ENCODE data around the gene COL4A5.

COL4A5 gene

GRCh38 chrX:108642273-108642628, 202.6 kb downstream of the COL4A5 start:
- no peak for DNase-seq (ENCODE audit: low read depth)

DNA sequence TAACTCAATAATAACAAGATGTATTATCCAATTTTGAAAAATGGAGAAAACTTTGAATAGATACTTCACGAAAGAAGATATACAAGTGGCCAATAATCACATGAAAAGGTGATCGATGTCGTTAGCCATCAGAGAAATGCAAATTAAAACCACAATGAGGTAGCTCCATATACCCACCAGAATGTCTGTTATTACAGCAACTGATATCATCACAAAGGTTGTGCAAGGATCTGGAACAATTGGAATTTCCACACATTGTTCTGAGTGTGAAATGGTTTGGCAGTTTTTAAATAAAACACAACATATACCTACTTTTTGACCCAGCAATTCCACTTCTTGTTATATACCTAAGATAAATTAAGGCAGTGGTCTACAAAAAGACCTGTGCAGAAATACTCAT, 225.1 kb downstream of the COL4A5 start:
- DNase-seq (ENCODE audit: low read depth), result no peak

- no peak for DNase-seq (ENCODE audit: low read depth)
These were observed 226.5 kb downstream of the COL4A5 start for GRCh38 chrX:108666101-108666500.

DNA sequence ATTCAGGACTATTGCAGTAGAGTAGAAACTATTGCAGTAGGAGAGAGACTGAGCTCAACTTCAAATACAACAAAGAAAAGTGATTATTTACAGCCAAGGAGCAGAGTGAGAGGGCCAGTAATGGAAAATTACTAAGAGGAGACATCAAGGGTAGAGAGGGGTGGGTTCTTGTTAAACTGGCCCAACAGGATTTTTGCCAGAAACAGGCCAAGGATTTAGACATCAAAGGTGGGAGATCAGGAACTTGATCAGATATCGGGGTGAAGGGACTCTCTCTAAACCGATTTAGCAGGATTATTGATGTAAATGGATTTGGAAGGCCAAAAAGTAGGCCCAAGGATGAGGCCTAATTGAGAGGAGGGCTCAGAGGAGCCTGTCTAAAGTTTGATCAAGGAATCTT, 231.9 kb downstream of the COL4A5 start:
- DNase-seq (ENCODE audit: low read depth), result no peak

DNA sequence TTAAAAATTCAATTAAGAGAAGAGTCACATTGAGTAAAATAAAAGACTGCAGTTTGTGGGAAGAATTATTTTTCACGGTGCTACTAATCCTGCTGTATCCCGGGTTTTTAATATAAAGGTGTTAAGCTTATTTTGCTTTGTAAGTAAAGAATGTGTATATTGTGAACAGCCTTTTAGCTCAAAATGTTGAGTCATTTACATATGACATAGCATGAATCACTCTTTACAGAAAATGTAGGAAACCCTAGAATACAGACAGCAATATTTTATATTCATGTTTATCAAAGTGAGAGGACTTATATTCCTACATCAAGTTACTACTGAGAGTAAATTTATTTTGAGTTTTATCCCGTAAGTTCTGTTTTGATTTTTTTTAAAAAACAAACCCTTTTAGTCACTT, 257.1 kb downstream of the COL4A5 start:
- DNase-seq (ENCODE audit: low read depth), result no peak

DNA sequence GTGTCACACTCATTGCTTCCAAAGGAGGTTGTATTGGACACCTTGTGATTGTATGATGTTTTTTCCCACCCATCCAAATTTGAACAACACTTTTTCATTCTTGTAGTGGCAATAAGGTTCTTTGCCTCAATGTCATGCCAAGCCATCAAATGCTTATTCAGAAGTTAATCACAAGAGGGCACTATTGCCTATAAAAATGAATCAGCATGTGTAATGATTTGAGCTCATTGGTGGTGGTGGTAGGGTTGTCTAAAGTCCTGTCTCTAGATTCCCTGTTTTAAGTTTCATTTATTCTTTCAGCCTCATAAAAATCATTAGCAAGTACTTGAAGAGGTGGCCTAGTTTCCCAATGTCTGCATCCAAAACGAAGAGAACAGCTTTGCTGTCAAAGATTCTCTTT, 259.7 kb downstream of the COL4A5 start:
- no peak for DNase-seq (ENCODE audit: low read depth)

- DNase-seq (ENCODE audit: low read depth), result no peak
These were observed 262.0 kb downstream of the COL4A5 start for GRCh38 chrX:108701633-108702032.

- no peak for DNase-seq (ENCODE audit: low read depth)
These were observed 262.9 kb downstream of the COL4A5 start for GRCh38 chrX:108702530-108702929.

DNA sequence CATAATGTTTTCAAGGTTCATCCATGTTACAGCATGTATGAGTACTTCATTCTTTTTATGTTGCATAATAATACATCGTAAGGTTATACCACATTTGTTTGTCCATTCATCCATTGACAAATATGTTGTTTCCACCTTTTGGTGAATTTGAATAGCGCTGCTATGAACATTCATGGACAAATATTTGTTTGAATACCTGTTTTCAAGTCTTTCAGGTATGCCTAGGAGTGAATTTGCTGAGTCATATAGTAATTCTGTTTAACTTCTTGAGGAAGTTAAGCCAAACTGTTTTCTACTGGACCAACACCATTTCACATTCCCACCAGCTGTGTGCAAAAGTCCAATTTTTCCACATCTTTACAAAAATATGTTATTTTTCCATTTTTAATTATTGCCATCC, 265.2 kb downstream of the COL4A5 start:
- DNase-seq (ENCODE audit: low read depth), result no peak

GRCh38 chrX:108712886-108713285, 273.2 kb downstream of the COL4A5 start:
- no peak for DNase-seq (ENCODE audit: low read depth)

DNA sequence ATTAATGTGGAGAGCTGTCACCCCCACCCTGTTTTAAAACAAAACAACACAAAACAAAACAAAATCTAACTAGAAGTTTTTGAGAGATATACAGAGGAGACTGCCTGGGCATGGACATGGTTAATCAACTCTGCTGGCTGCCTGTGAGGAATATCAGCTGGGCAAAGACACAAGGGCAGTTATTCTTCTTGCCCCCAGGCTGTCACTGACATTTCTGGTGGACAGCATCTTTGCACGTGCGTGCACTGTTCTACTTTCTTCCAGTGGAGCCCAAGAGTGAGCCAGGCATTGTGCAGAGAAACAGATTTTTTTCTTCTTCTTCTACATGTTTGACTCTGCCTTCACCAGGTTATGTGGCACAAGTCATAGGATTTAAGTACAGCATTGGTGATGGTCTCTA, 282.9 kb downstream of the COL4A5 start:
- DNase-seq (ENCODE audit: low read depth), result no peak

DNA sequence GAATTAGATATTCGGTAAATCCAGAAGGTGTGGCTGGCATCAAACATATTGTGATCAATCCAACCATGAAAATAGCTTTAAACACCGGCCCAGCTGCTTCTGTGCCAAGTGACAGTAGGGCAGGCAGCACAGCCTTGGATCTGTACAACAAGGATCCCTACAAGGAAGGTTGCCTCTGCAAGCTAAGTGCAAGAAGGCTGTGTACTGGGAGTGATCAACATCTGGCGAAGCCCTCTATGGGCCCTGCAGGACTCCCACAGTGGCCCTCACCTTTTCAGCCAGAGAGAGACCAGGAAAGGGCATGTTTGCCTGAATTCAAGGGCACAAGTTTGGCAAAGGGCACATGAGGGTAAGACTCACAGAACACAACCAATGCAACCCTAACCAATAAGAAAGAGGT, 287.1 kb downstream of the COL4A5 start:
- no peak for DNase-seq (ENCODE audit: low read depth)

- no peak for DNase-seq (ENCODE audit: low read depth)
These were observed 291.5 kb downstream of the COL4A5 start for GRCh38 chrX:108731153-108731552.

DNA sequence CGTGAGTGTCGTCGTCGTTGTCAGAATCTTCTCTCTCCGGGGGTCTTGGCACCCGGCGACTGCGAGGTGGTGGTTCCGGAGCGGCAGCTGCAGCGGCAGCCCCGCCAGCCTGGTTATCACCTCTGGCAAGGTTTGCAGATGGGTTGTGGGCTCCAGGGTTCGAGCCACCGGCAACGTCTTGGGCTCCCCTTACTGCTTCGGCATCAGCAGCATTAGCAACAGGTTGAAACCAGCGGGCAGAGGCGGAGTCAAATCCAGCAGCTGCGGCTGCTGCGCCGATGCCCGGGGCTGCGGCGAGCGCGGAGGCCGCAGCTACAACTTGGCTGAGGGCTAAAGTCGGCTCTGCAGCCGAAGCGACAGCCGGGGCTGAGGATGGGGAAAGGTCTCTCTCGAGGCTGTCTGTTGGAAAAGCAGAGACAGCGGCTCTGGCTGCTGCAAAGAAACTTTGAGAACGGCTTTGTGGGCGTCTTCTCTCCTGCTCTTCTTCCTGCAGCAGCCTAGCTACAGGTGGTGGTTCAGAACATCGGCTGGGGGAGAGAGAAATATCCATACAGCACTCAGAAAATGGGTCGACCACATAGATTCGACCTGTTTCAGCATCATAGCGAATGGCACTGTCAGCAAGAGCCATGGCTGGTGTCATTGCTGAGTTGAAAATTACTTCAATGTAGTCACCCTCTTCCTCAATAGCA, 293.1 kb downstream of the COL4A5 start:
- DNase-seq (ENCODE audit: low read depth), result no peak

DNA sequence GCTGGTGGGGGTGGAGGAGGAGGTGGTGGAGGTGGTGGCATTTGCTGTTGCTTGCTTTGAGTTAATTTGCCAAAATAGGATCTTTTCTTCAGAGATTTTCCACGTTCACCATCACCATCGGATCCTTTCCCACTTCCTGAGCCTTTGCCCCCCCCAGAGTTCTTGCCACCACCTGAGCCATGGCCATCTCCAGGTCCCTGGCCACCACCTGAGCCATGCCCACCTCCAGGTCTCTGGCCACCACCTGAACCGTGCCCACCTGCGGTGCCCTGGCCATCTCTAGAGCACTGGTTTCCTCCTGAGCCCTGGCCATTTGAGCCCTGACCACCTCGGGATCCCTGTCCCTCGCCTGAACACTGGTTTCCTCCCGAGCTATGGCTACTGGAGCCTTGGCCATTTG, 294.8 kb downstream of the COL4A5 start:
- DNase-seq (ENCODE audit: low read depth), result no peak

GRCh38 chrX:108735091-108735678, 295.5 kb downstream of the COL4A5 start:
- no peak for DNase-seq (ENCODE audit: low read depth)

GRCh38 chrX:108735679-108736508, 296.3 kb downstream of the COL4A5 start:
- DNase-seq (ENCODE audit: low read depth), result no peak

GRCh38 chrX:108736509-108737479, 297.2 kb downstream of the COL4A5 start, which contains the start of gene IRS4:
IRS4 (minus strand) TSS chrX:108736563.
- DNase-seq (ENCODE audit: low read depth), result no peak

GRCh38 chrX:108737754-108738153, 298.1 kb downstream of the COL4A5 start:
- DNase-seq (ENCODE audit: low read depth), result no peak

- DNase-seq (ENCODE audit: low read depth), result no peak
These were observed 300.7 kb downstream of the COL4A5 start for GRCh38 chrX:108740299-108740774.

Data from HS-5 (cell line).